HepG2 (cell line): ENCODE results near the gene HOXC10. TPM values are rescaled to one million over a fixed set of nuclear protein-coding genes. Genes with fewer than 3 reads are reported as not detected.

Source experiments
- ATAC-seq: fragments of 200-7000 bp; cut with Tn5 transposase; 3 replicates; pipeline ENCODE4 v1.9.1; 2020; ENCODE audit warnings: mild to moderate bottlenecking, moderate library complexity
- BruUV-seq: library from RNA; stranded (reverse); fragments of 400-500 nt; replicated peaks from 2 replicates; lab custom pipeline; 2021; lab: Mats Ljungman, UMichigan
- CTCF ChIA-PET: fragments of 300-600 bp; formaldehyde crosslinking; extraction: SDS; loops from one replicate; lab custom pipeline; 2021; ENCODE audit warnings: low total read pairs, inconsistent platforms, low intra/inter-chr PET ratio; lab: Yijun Ruan, JAX
- POLR2A ChIA-PET: fragments of 350-600 bp; sonication (Branson Sonifier 250); formaldehyde crosslinking; loops from one replicate; lab custom pipeline; 2020; ENCODE audit warnings: antibody characterized with exemption, inconsistent platforms; lab: Yijun Ruan, JAX
- DNase-seq: peaks from one replicate; pipeline ENCODE4 v3.0.0-alpha.2; 2015; ENCODE audit warnings: low spot score
- FAIRE-seq: peaks from 3 replicates; lab custom pipeline; 2011; peaks lifted over from hg19 to GRCh38; lab: Jason Lieb, UNC
- H2AFZ ChIP-seq: one replicate; pipeline ENCODE4 v1.6.1; 2011; ENCODE audit warnings: low read length, inconsistent platforms
- H3K27ac ChIP-seq: fragments of 300-600 bp; 3 replicates; pipeline ENCODE4 v1.8.0; 2011; ENCODE audit warnings: mixed run types, mild to moderate bottlenecking, mixed read lengths, low read length, inconsistent platforms; ENCODE audit not compliant: insufficient read depth; ENCODE audit errors: extremely low read length
- H3K27me3 ChIP-seq, 2 experiments: fragments of 200-600 bp in 1 of 2; 2 replicates in 1 of 2; 3 replicates in 1 of 2; pipeline versions ENCODE4 v1.6.0 to v1.8.0; 2011; ENCODE audit warnings: low read length in 2 of 2, mild to moderate bottlenecking in 2 of 2, moderate library complexity in 2 of 2, inconsistent platforms in 1 of 2; ENCODE audit not compliant: insufficient read depth in 2 of 2, control insufficient read depth in 1 of 2
- H3K36me3 ChIP-seq, 2 experiments: fragments of 200-600 bp in 1 of 2; replicated peaks in 1 of 2; 2 replicates in 1 of 2; 3 replicates in 1 of 2; pipeline versions ENCODE4 v1.5.1 to v1.8.0; 2011; ENCODE audit warnings: low read length in 2 of 2, inconsistent platforms in 1 of 2; ENCODE audit not compliant: insufficient read depth in 2 of 2, control insufficient read depth in 1 of 2
- H3K4me1 ChIP-seq: 2 replicates; pipeline ENCODE4 v1.5.1; 2012; ENCODE audit warnings: low read length, inconsistent platforms; ENCODE audit not compliant: insufficient read depth
- H3K4me2 ChIP-seq: 2 replicates; pipeline ENCODE4 v1.6.0; 2011; ENCODE audit warnings: low read depth, low read length, inconsistent platforms
- H3K4me3 ChIP-seq, 3 experiments: fragments of 200-600 bp in 1 of 3; sonication (generic), shearing (Covaris generic) in 1 of 3; replicated peaks in 1 of 3; 2 replicates each; pipeline ENCODE4 v1.5.1; 2011 to 2016; ENCODE audit warnings: low read length in 3 of 3, inconsistent platforms in 2 of 3, low read depth in 2 of 3, mild to moderate bottlenecking in 2 of 3, control low read depth in 1 of 3, mixed read lengths in 1 of 3; ENCODE audit not compliant: insufficient read depth in 1 of 3
- H3K79me2 ChIP-seq: one replicate; pipeline ENCODE4 v1.6.1; 2011; ENCODE audit warnings: low read length, inconsistent platforms; ENCODE audit not compliant: insufficient read depth
- H3K9ac ChIP-seq: 2 replicates; pipeline ENCODE4 v1.6.0; 2011; ENCODE audit warnings: mild to moderate bottlenecking, low read depth, low read length, inconsistent platforms; ENCODE audit not compliant: insufficient read depth
- H3K9me3 ChIP-seq: 2 replicates; pipeline ENCODE4 v1.5.1; 2012; ENCODE audit warnings: mild to moderate bottlenecking, low read length
- H4K20me1 ChIP-seq: 2 replicates; pipeline ENCODE4 v1.6.0; 2011; ENCODE audit warnings: inconsistent platforms, mild to moderate bottlenecking, low read length, moderate library complexity; ENCODE audit not compliant: insufficient read depth
- AKAP8 ChIP-seq: sonication (generic); formaldehyde crosslinking; IDR thresholded peaks from 2 replicates; pipeline ENCODE4 v1.5.1; 2020; ENCODE audit warnings: mild to moderate bottlenecking, missing genetic modification reagents
- CEBPB ChIP-seq: IDR thresholded peaks from 2 replicates; pipeline ENCODE4 v1.6.1; 2011; ENCODE audit warnings: low read depth, low read length, improper control_type of control experiment, borderline replicate concordance
- FOXM1 ChIP-seq: sonication (generic); formaldehyde crosslinking; IDR thresholded peaks from 2 replicates; pipeline ENCODE4 v1.5.0; 2020; ENCODE audit warnings: missing genetic modification reagents
- MXD4 ChIP-seq: IDR thresholded peaks from 2 replicates; pipeline ENCODE4 v1.6.1; 2016; ENCODE audit warnings: mild to moderate bottlenecking, missing biosample characterization, missing genetic modification reagents
- NPAS2 ChIP-seq: sonication (generic); formaldehyde crosslinking; IDR thresholded peaks from 2 replicates; pipeline ENCODE4 v1.8.0; 2022; ENCODE audit warnings: mild to moderate bottlenecking, missing genetic modification reagents, borderline replicate concordance
- SMAD3 ChIP-seq: sonication (generic); formaldehyde crosslinking; IDR thresholded peaks from 2 replicates; pipeline ENCODE4 v1.4.0; 2020; ENCODE audit warnings: missing genetic modification reagents
- SUZ12 ChIP-seq: fragments of 150-350 bp; IDR thresholded peaks from 2 replicates; pipeline ENCODE4 v1.6.1; 2014; ENCODE audit warnings: low read depth, low read length
- ZFAT ChIP-seq: sonication (generic); formaldehyde crosslinking; conservative IDR thresholded peaks from 2 replicates; pipeline ENCODE4 v1.8.1; 2023; ENCODE audit warnings: missing genetic modification reagents, inconsistent platforms
- ZNF530 ChIP-seq: sonication (generic); formaldehyde crosslinking; IDR thresholded peaks from 2 replicates; pipeline ENCODE4 v1.5.0; 2020; ENCODE audit warnings: low read depth, mild to moderate bottlenecking, missing genetic modification reagents
- ZNF614 ChIP-seq: IDR thresholded peaks from 2 replicates; pipeline ENCODE4 v1.6.1; 2018; ENCODE audit warnings: missing biosample characterization, missing genetic modification reagents, inconsistent platforms, borderline replicate concordance
- WGBS: methylation state at CpG from one replicate; pipeline ENCODE4 v1.1.6; 2017; ENCODE audit warnings: low lambda C conversion rate; 5-methylcytosine and 5-hydroxymethylcytosine counted together
- in situ Hi-C: cut with HindIII; loops from 2 replicates; pipeline ENCODE4 v1.10.0; 2017; ENCODE audit warnings: low pct_unique_long_range_greater_than_20kb; ENCODE audit not compliant: extremely low pct_ligation_motif_present
- intact Hi-C: fragments of 100-400 bp; cut with micrococcal nuclease; formaldehyde crosslinking; loops from one replicate; pipeline ENCODE4 v1.10.0; 2022; ENCODE audit not compliant: unreplicated experiment
- polyA plus RNA-seq, 8 experiments: library from polyadenylated mRNA; depleted of rRNA in 3 of 8; stranded (reverse) in 7 of 8; unstranded in 1 of 8; fragments of >200 nt; fragmentation: Illumina TruSeq in 4 of 8; extraction: Trizol in 4 of 8; gene quantifications; 2 replicates each; pipeline versions ENCODE4 v1.2.1 to v1.2.3, GENCODE V29; 2011 to 2016; ENCODE audit warnings: low read depth in 4 of 8, missing spikeins in 1 of 8, mixed read lengths in 1 of 8; ENCODE audit not compliant: insufficient read depth in 1 of 8
- total RNA-seq, 5 experiments: library from RNA; depleted of rRNA; stranded (reverse); fragments of >200 nt; fragmentation: Illumina TruSeq; extraction: Trizol; gene quantifications; 2 replicates each; pipeline ENCODE4 v1.2.3, GENCODE V29; 2016; ENCODE audit warnings: low read depth in 1 of 5
- TF ChIP-seq, protein P1 (sequence below): IDR thresholded peaks from 2 replicates; pipeline ENCODE4 v1.6.1; 2012; ENCODE audit warnings: low read depth, low read length, improper control_type of control experiment
- TF ChIP-seq, protein P2 (sequence below): sonication (generic); formaldehyde crosslinking; IDR thresholded peaks from 2 replicates; pipeline ENCODE4 v1.5.0; 2020; ENCODE audit warnings: missing genetic modification reagents
- TF ChIP-seq, protein P3 (sequence below): sonication (generic); formaldehyde crosslinking; IDR thresholded peaks from 2 replicates; pipeline ENCODE4 v1.8.1; 2022; ENCODE audit warnings: mild to moderate bottlenecking, missing genetic modification reagents
- TF ChIP-seq, protein P4 (sequence below): sonication (generic); formaldehyde crosslinking; IDR thresholded peaks from 2 replicates; pipeline ENCODE4 v1.4.0; 2020; ENCODE audit warnings: missing genetic modification reagents, borderline replicate concordance
- TF ChIP-seq, protein P5 (sequence below): sonication (generic); formaldehyde crosslinking; IDR thresholded peaks from 2 replicates; pipeline ENCODE4 v1.8.1; 2023; ENCODE audit warnings: missing genetic modification reagents, inconsistent platforms, borderline replicate concordance

HOXC10 gene
- total and polyA plus RNA-seq, 2 of the 13 experiments (the other 11 are each of a cell fraction or from before 2014, with no cell fraction given): not detected

DNA sequence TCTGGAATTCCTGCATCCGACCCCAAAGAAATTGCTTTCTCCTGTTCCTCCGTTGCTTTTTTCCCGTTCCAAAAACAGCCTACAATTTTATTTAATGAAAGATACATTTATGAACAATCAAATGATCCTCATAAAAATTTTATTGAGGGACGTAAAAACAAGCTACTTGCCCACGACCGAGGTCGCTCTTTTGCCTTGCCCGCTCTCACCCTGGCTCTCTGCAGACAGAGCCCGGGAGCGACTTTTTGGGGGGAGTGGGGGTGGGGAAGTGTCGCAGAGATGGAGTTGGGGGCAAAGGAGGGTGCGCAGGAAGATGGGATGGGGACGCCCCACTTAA is 13.9 kb downstream of the HOXC10 start:
- Histone ChIP-seq H4K20me1 (no peaks in the 10 kb centered on the region), H3K36me3 (no peaks in the 10 kb centered on the region), H3K9me3 (no peaks in the 10 kb centered on the region), H3K4me1 (peaks cover 35% of the 10 kb centered on the region), H3K4me2 (no peak overlapping the region), H3K79me2 (no peaks in the 10 kb centered on the region), H3K27ac (no peak overlapping the region), H2AFZ (no peak overlapping the region), H3K9ac (no peak overlapping the region), H3K4me3 (no peak overlapping the region), H3K27me3 (peaks cover 7 to 65% of the 10 kb centered on the region in 2 experiments)
- DNase-seq: no peak
- CTCF ChIA-PET: no interaction called here
- FAIRE-seq: no peak
- BruUV-seq: no TSS peak
- POLR2A ChIA-PET: no interaction called here
- in situ Hi-C loops: loop anchor here (10.0 kb wide), 1 partner anchor 376 kb away; no protein-coding TSS in a partner anchor
- no peak for ATAC-seq
- intact Hi-C loops: no loop called here
- WGBS: 72% methylated on average over 13 of the region's 13 CpGs
- TF ChIP-seq FOXM1 (CRISPR knock-in tag) (no peak), AKAP8 (CRISPR knock-in tag) (no peak), ZNF530 (no peak), ZNF614 (CRISPR knock-in tag) (no peak), SUZ12 (no peak), MXD4 (CRISPR knock-in tag) (no peak), CEBPB (no peak), ZFAT (CRISPR knock-in tag) (no peak), SMAD3 (CRISPR knock-in tag) (no peak), NPAS2 (CRISPR knock-in tag) (no peak)
- TF ChIP-seq, protein P1, sequence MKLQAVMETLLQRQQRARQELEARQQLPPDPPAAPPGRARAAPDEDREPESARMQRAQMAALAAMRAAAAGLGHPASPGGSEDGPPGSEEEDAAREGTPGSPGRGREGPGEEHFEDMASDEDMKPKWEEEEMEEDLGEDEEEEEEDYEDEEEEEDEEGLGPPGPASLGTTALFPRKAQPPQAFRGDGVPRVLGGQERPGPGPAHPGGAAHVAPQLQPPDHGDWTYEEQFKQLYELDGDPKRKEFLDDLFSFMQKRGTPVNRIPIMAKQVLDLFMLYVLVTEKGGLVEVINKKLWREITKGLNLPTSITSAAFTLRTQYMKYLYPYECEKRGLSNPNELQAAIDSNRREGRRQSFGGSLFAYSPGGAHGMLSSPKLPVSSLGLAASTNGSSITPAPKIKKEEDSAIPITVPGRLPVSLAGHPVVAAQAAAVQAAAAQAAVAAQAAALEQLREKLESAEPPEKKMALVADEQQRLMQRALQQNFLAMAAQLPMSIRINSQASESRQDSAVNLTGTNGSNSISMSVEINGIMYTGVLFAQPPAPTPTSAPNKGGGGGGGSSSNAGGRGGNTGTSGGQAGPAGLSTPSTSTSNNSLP: no peak
- TF ChIP-seq, protein P2, sequence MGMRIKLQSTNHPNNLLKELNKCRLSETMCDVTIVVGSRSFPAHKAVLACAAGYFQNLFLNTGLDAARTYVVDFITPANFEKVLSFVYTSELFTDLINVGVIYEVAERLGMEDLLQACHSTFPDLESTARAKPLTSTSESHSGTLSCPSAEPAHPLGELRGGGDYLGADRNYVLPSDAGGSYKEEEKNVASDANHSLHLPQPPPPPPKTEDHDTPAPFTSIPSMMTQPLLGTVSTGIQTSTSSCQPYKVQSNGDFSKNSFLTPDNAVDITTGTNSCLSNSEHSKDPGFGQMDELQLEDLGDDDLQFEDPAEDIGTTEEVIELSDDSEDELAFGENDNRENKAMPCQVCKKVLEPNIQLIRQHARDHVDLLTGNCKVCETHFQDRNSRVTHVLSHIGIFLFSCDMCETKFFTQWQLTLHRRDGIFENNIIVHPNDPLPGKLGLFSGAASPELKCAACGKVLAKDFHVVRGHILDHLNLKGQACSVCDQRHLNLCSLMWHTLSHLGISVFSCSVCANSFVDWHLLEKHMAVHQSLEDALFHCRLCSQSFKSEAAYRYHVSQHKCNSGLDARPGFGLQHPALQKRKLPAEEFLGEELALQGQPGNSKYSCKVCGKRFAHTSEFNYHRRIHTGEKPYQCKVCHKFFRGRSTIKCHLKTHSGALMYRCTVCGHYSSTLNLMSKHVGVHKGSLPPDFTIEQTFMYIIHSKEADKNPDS: no peak
- TF ChIP-seq, protein P3, sequence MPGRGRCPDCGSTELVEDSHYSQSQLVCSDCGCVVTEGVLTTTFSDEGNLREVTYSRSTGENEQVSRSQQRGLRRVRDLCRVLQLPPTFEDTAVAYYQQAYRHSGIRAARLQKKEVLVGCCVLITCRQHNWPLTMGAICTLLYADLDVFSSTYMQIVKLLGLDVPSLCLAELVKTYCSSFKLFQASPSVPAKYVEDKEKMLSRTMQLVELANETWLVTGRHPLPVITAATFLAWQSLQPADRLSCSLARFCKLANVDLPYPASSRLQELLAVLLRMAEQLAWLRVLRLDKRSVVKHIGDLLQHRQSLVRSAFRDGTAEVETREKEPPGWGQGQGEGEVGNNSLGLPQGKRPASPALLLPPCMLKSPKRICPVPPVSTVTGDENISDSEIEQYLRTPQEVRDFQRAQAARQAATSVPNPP: no peak
- TF ChIP-seq, protein P4, sequence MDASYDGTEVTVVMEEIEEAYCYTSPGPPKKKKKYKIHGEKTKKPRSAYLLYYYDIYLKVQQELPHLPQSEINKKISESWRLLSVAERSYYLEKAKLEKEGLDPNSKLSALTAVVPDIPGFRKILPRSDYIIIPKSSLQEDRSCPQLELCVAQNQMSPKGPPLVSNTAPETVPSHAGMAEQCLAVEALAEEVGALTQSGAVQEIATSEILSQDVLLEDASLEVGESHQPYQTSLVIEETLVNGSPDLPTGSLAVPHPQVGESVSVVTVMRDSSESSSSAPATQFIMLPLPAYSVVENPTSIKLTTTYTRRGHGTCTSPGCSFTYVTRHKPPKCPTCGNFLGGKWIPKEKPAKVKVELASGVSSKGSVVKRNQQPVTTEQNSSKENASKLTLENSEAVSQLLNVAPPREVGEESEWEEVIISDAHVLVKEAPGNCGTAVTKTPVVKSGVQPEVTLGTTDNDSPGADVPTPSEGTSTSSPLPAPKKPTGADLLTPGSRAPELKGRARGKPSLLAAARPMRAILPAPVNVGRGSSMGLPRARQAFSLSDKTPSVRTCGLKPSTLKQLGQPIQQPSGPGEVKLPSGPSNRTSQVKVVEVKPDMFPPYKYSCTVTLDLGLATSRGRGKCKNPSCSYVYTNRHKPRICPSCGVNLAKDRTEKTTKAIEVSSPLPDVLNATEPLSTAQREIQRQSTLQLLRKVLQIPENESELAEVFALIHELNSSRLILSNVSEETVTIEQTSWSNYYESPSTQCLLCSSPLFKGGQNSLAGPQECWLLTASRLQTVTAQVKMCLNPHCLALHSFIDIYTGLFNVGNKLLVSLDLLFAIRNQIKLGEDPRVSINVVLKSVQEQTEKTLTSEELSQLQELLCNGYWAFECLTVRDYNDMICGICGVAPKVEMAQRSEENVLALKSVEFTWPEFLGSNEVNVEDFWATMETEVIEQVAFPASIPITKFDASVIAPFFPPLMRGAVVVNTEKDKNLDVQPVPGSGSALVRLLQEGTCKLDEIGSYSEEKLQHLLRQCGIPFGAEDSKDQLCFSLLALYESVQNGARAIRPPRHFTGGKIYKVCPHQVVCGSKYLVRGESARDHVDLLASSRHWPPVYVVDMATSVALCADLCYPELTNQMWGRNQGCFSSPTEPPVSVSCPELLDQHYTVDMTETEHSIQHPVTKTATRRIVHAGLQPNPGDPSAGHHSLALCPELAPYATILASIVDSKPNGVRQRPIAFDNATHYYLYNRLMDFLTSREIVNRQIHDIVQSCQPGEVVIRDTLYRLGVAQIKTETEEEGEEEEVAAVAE (CRISPR knock-in tag): no peak
- TF ChIP-seq, protein P5, sequence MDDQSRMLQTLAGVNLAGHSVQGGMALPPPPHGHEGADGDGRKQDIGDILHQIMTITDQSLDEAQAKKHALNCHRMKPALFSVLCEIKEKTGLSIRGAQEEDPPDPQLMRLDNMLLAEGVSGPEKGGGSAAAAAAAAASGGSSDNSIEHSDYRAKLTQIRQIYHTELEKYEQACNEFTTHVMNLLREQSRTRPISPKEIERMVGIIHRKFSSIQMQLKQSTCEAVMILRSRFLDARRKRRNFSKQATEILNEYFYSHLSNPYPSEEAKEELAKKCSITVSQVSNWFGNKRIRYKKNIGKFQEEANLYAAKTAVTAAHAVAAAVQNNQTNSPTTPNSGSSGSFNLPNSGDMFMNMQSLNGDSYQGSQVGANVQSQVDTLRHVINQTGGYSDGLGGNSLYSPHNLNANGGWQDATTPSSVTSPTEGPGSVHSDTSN (CRISPR knock-in tag): no peak
